Brain microvascular endothelial cell (primary cell): ENCODE measurements around the gene TMEM119.
"Not testable (repeated sequence)": the region's sequence is repeated elsewhere in the genome, so short reads cannot be mapped to it uniquely, and the experiment has no call there.

Source experiments
- DNase-seq: peaks from one replicate; pipeline ENCODE4 v3.0.0-alpha.2; 2020
- H3K27ac ChIP-seq: fragments of 250-450 bp; sonication (Bioruptor Pico); 2 replicates; pipeline ENCODE4 v1.5.1; 2020; ENCODE audit warnings: mild to moderate bottlenecking, moderate library complexity
- H3K27me3 ChIP-seq: fragments of 250-450 bp; sonication (Bioruptor Pico); replicated peaks from 2 replicates; pipeline ENCODE4 v1.5.1; 2020; ENCODE audit warnings: mild to moderate bottlenecking
- H3K36me3 ChIP-seq: fragments of 250-450 bp; sonication (Bioruptor Pico); replicated peaks from 2 replicates; pipeline ENCODE4 v1.5.1; 2020; ENCODE audit warnings: mild to moderate bottlenecking
- H3K4me3 ChIP-seq: 2 replicates; pipeline ENCODE4 v1.5.1; 2011; ENCODE audit warnings: low read depth, mild to moderate bottlenecking, control low read depth, low read length, moderate library complexity
- CTCF ChIP-seq: IDR thresholded peaks from 2 replicates; pipeline ENCODE4 v1.5.1; 2011; ENCODE audit warnings: low read depth, mild to moderate bottlenecking, moderate library complexity, low read length, control low read depth, inconsistent platforms; ENCODE audit errors: missing control alignments
- in situ Hi-C: cut with HindIII; loops from 2 replicates; pipeline ENCODE4 v1.10.0; 2017; ENCODE audit warnings: low sequenced_read_pairs, low pct_ligation_motif_present

Gene TMEM119

GRCh38 chr12:108560752-108561719, 36.8 kb downstream of the TMEM119 start, which contains the start of gene SART3:
Gene SART3, minus strand, starts transcription at chr12:108561173. Its CDS starts 19 bp downstream, at chr12:108561154.
- DNase-seq: peak; percentile 82
- in situ Hi-C loops: no loop called here
- peaks cover 12% of the 10 kb centered on the region for H3K36me3 ChIP-seq
- no peaks in the 10 kb centered on the region for H3K27me3 ChIP-seq
- peak within 1 kb of the TSS; percentile 100 for H3K4me3 ChIP-seq
- H3K27ac ChIP-seq: peak within 1 kb of the TSS; percentile 99
- no peak for TF ChIP-seq CTCF

- in situ Hi-C loops: no loop called here
- peak; percentile 56 for DNase-seq
- peaks cover 10% of the 10 kb centered on the region for H3K36me3 ChIP-seq
- no peak for TF ChIP-seq CTCF
- H3K27me3 ChIP-seq: no peaks in the 10 kb centered on the region
- peak overlapping the region; percentile 99 for H3K27ac ChIP-seq
- peak overlapping the region; percentile 100 for H3K4me3 ChIP-seq
These were observed 37.6 kb downstream of the TMEM119 start for GRCh38 chr12:108560321-108560721.

GRCh38 chr12:108559748-108560147, 38.1 kb downstream of the TMEM119 start:
- in situ Hi-C loops: no loop called here
- TF ChIP-seq CTCF: peak; percentile 28

GRCh38 chr12:108559007-108559655, 38.8 kb downstream of the TMEM119 start:
- in situ Hi-C loops: no loop called here
- Histone ChIP-seq H3K4me3 (no peak overlapping the region), H3K27ac (no peak overlapping the region), H3K36me3 (peaks cover 3% of the 10 kb centered on the region), H3K27me3 (no peaks in the 10 kb centered on the region)
- DNase-seq: no peak
- no peak for TF ChIP-seq CTCF

More at GRCh38 chr12:108559748-108560147, 38.1 kb downstream of the TMEM119 start:
- peak overlapping the region; percentile 100 for H3K4me3 ChIP-seq
- H3K36me3 ChIP-seq: peaks cover 5% of the 10 kb centered on the region
- no peak for DNase-seq
- no peaks in the 10 kb centered on the region for H3K27me3 ChIP-seq
- H3K27ac ChIP-seq: peak overlapping the region; percentile 99

- H3K4me3 ChIP-seq, H3K27ac ChIP-seq, DNase-seq, in situ Hi-C loops, H3K27me3 ChIP-seq, H3K36me3 ChIP-seq: not testable (repeated sequence)
These were observed 42.5 kb downstream of the TMEM119 start for GRCh38 chr12:108555383-108555782.

GRCh38 chr12:108553799-108554198, 44.1 kb downstream of the TMEM119 start:
- H3K4me3 ChIP-seq: no peak overlapping the region

More at GRCh38 chr12:108553799-108554198, 44.1 kb downstream of the TMEM119 start:
- no peak for DNase-seq
- Histone ChIP-seq H3K36me3 (peaks cover 3% of the 10 kb centered on the region), H3K27ac (no peak overlapping the region), H3K27me3 (no peaks in the 10 kb centered on the region)
- TF ChIP-seq CTCF: no peak
- in situ Hi-C loops: no loop called here
